GM10248 (cell line): Measurements from ENCODE around the gene KDM4C.

Experiments
- CTCF ChIA-PET: fragments of 300-600 bp; sonication (Branson Sonifier 250); formaldehyde crosslinking; extraction: SDS; loops from one replicate; lab custom pipeline; 2021; ENCODE audit warnings: antibody characterized with exemption; lab: Yijun Ruan, JAX
- POLR2A ChIA-PET: fragments of 350-650 bp; sonication (Branson Sonifier 250); formaldehyde crosslinking; extraction: SDS; loops from one replicate; lab custom pipeline; 2020; ENCODE audit warnings: antibody characterized with exemption; lab: Yijun Ruan, JAX
- DNase-seq: peaks from one replicate; pipeline ENCODE4 v3.0.0; 2012; ENCODE audit errors: extremely low spot score
- TF ChIP-seq, protein P1 (sequence below): IDR thresholded peaks from 2 replicates; pipeline ENCODE4 v1.5.1; 2012; ENCODE audit warnings: mild to moderate bottlenecking, low read depth; ENCODE audit errors: extremely low read depth, missing control alignments, control extremely low read depth

KDM4C gene

DNA sequence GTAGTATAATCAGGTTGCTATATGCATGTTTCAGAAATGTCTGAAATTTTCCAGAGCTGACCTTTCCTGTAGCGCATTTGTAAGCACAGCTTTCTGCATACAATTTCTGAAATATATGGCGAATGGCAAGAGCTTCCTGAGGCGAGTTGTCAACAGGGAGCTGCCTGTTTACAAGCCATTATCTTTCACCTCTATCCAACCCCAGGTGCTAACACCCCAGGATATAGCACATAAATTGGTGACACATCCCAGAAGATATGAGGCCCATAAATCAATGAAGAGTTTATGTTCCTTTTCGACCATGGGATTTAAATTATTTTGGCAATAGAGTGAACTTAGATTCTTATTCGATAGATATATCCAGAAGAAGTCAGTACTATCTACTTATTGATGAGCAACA lies 379.8 kb downstream of the KDM4C start:
- TF ChIP-seq, protein P1, sequence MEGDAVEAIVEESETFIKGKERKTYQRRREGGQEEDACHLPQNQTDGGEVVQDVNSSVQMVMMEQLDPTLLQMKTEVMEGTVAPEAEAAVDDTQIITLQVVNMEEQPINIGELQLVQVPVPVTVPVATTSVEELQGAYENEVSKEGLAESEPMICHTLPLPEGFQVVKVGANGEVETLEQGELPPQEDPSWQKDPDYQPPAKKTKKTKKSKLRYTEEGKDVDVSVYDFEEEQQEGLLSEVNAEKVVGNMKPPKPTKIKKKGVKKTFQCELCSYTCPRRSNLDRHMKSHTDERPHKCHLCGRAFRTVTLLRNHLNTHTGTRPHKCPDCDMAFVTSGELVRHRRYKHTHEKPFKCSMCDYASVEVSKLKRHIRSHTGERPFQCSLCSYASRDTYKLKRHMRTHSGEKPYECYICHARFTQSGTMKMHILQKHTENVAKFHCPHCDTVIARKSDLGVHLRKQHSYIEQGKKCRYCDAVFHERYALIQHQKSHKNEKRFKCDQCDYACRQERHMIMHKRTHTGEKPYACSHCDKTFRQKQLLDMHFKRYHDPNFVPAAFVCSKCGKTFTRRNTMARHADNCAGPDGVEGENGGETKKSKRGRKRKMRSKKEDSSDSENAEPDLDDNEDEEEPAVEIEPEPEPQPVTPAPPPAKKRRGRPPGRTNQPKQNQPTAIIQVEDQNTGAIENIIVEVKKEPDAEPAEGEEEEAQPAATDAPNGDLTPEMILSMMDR: no peak
- ChIA-PET POLR2A (no interaction called here), CTCF (interaction anchor here (1.5 kb wide), 1 partner anchor 9 kb away, joined by 4 read pairs; no protein-coding TSS in a partner anchor)
- DNase-seq: no peak

DNA sequence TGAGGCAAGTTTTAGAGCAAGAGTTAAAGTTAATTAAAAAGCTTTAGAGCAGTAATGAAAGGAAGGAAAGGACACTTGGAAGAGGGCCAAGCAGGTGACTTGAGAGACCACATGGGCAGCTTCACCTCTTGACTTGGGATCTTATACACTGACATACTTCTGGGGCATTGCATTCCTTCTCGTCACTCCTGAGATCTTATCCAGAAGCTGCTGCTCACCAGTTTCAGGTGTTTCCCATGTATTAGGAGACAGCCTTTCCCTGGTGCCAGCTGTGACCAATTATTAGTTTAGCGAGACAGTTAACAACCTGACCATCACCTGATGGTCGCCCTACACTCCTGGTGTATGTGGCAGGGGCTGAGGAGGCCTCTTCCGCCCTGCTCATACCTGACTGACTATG lies 382.1 kb downstream of the KDM4C start:
- CTCF ChIA-PET: no interaction called here
- no peak for DNase-seq
- POLR2A ChIA-PET: no interaction called here
- TF ChIP-seq, protein P1: no peak

DNA sequence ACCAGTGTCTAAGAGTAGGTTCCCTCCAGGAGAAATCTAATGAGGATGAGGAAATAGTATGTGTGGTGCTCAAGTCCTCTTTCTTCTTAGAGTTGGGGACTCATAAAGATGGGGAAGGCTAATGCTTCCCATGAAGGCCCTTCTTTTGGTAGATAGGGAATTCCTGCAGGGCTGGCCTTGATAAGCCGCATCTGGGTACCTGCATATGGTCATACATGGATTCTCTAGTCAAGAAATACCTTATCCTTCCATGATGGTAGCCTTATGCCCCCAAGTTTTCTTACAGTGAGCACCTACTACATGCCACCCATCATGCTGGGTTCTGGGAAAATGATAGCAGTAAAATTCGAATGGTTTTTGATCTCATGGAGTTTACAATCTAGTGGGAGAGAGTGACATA lies 382.6 kb downstream of the KDM4C start:
- TF ChIP-seq, protein P1: no peak
- CTCF ChIA-PET: no interaction called here
- POLR2A ChIA-PET: no interaction called here
- no peak for DNase-seq

DNA sequence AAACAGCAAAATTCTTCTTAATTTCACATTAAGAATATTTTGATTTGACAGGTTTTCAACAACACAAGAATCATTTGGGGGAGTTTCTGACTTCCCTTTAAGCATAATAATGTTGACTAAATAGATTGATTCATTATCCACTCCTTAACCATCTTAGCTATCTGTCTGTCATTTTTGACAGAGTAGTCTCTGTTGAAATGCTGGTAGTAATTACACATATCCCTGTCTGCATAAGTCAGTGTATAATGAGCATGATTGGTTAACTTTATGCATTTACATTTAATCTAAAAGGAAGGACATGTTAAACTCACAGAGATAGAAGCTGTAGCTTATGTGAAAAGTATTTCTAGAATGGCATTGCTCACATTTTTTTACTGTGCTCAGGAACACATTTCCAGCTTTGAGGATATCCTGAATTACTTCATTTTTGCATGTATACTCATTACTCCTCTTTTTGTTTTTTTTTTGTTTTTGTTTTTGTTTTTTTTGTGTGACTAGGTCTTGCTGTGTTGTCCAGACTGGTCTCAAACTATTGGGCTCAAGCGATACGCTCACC lies 385.9 kb downstream of the KDM4C start:
- POLR2A ChIA-PET: interaction anchor here (0.8 kb wide), 1 partner anchor 23 kb away, joined by 4 read pairs; no protein-coding TSS in a partner anchor
- CTCF ChIA-PET: interaction anchor here (1.0 to 1.8 kb wide), 3 partner anchors 10 to 91 kb away, joined by 3 to 7 read pairs (median 4); no protein-coding TSS in a partner anchor
- no peak for DNase-seq
- TF ChIP-seq, protein P1: no peak

DNA sequence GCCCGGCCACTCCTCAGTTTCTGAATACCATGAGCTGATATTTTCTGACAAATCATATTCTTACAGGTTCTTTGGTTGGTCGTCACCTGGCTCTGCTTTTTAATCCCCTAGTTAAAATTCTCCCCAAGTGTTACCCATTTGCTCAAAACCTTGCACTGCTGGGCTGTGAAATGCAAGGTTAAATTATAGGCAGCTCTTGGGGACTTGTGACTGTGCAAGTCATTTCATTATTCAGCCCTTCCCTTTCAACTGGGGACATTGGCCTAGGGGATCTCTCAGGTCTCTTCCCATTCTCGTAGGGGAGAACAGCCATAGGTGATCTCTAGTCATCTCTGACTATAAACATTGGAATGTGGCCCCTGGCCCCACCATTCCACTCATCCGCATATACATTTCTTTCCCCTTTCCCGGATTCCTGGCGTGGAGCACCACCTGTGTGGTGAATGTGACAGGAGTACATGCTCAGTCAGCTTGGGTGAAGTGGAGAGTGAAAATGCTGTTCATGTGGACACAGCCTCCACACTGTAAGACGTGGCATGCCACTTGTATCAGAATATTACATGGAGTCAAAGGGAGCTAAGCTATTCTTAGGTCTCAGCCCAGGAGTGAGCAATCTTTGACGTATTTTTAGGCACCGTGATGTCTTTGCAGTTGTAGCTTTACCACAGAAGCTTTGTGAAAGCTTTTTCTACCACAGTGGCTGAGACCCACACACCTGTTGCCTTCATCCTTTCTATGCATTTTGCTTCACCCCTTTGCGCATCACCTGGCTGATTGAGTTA lies 386.7 kb downstream of the KDM4C start:
- ChIA-PET POLR2A (interaction anchor here (0.8 kb wide), 1 partner anchor 24 kb away, joined by 4 read pairs; no protein-coding TSS in a partner anchor), CTCF (interaction anchor here (0.7 to 1.8 kb wide), 4 partner anchors 9 to 92 kb away, joined by 3 to 7 read pairs (median 4); no protein-coding TSS in a partner anchor)
- DNase-seq: no peak
- TF ChIP-seq, protein P1: no peak

DNA sequence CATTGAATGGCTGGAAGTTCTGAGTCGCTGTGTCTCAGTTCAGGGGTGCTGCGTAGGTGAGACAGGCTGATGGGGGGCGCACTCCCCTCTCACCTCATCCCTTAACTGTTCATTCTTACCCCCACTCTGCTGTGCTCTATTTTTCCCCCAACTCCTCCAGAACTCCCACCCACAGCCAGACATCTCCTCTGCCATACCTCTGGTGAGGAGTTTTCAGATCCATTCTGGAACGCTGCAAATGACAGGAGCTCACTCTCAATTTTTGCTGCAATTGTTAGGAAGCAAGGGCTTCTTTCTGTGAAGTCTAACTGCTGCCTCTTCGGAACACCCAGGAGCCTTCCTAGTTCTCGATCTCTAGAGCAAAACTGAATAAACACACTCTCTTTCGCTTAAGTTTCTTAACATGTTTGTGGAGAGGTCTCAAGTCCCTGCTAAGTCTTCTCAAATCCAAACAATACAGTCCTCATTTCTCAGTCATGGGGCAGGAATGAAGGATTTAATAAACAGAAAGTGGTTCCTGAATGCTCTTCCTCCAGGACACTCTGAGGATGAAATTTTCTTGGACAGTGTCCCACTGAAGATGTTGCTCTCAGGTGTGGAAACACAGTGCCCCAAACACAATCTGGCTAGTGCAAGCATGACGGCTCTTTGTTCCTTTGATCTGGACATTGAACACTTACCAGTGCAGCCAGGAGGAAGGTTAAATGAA lies 387.7 kb downstream of the KDM4C start:
- TF ChIP-seq, protein P1: no peak
- POLR2A ChIA-PET: no interaction called here

More for the DNA sequence above, 387.7 kb downstream of the KDM4C start:
- DNase-seq: no peak
- CTCF ChIA-PET: no interaction called here
